HG03097 (cell line): ENCODE measurements around the gene RBBP6.
"Not testable (repeated sequence)": the region's sequence is repeated elsewhere in the genome, so short reads cannot be mapped to it uniquely, and the experiment has no call there.

Experiments
- ATAC-seq: cut with Tn5 transposase; IDR thresholded peaks from one replicate; pipeline ENCODE4 v1.9.1; 2021; ENCODE audit not compliant: unreplicated experiment, low FRiP score

Gene RBBP6, protein sequence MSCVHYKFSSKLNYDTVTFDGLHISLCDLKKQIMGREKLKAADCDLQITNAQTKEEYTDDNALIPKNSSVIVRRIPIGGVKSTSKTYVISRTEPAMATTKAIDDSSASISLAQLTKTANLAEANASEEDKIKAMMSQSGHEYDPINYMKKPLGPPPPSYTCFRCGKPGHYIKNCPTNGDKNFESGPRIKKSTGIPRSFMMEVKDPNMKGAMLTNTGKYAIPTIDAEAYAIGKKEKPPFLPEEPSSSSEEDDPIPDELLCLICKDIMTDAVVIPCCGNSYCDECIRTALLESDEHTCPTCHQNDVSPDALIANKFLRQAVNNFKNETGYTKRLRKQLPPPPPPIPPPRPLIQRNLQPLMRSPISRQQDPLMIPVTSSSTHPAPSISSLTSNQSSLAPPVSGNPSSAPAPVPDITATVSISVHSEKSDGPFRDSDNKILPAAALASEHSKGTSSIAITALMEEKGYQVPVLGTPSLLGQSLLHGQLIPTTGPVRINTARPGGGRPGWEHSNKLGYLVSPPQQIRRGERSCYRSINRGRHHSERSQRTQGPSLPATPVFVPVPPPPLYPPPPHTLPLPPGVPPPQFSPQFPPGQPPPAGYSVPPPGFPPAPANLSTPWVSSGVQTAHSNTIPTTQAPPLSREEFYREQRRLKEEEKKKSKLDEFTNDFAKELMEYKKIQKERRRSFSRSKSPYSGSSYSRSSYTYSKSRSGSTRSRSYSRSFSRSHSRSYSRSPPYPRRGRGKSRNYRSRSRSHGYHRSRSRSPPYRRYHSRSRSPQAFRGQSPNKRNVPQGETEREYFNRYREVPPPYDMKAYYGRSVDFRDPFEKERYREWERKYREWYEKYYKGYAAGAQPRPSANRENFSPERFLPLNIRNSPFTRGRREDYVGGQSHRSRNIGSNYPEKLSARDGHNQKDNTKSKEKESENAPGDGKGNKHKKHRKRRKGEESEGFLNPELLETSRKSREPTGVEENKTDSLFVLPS (N-terminal part only)

DNA sequence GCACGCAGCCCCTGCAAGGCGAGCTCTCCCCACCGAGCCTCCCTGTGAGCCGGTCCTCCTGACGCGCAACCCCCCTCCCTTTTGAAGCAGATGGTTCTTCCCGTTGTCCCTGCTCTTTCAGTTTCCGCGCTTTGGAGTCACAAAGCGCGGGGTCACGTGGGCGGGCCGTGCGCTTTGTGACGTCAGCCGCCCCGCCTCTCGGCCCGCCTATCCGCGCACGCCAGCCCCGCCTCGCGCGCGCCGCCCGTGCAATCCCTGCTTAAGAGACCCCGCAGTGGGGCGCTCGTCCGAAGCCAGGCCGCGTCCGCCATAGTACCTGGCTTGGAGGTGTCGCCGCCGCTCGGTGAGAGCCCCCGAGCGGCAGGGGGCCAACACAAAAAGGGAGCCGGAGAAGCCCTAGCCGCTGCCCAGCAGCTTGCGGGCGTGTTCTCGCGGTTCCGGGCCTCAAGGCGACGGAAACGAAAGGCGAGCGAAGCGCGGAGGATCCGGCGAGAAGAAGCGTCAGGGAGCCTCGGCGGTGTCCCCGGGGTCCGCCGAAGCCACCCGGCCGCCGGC is at the start of gene RBBP6:
Gene RBBP6, plus strand, starts transcription at position 272 of the 555 bp plus-strand sequence. CDS start 1,061 bp downstream, outside the sequence.
- peak; percentile 85 for ATAC-seq

DNA sequence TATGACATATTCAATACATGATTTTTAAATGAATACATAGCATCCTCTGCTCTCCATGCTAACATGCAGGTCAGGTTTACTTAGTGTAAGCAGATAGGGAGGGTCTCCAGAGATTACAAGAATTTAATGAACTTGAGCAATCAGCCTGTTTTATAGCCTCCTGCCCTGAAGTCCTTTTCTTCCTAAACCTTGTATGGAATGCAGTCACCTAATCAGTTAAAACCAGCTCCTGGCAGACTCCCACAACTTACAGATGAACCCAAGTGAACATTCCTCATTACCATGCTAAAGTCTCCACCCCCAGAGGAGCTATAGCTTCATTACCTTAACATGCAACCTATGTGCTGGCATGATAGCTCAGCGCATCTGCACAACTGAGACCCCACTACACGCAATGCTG is 48.5 kb upstream of the RBBP6 start:
- no peak for ATAC-seq

DNA sequence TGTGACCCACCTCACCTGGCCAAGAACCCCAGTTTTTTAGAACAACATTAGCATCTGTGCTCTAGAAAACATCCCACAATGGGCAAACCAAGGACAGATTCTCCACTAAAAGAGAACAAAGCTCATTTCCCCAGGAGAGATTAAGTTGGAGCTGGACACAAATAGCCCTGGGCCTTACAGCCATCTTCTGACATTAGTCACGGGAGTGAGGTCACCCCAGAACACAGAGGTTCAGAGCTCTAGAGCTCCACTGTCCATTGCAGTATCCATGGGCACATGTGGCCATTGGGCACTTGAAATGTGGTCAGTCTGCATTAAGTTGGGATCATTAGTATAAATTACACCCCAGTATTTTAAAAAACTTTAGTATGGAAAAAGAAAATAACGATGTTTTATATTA is 47.6 kb upstream of the RBBP6 start:
- no peak for ATAC-seq

DNA sequence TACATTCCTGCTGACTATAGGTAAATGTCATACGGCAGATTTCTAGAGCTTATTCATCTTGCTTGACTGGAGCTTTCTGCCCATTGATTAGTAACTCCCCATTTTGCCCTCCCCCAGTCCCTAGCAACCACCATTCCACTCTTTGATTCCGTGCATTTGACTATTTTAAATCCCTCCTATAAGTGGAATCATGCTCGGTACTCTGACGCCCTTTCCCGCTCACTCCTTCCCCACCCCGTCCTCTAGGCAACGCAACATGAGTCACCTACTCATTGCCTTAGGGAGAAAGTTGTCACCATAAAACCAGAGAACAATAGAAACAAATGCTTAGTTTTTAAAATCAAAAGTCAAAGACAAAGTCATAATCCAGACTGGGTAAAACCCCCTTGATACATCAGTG is 45.5 kb upstream of the RBBP6 start:
- ATAC-seq: no peak

DNA sequence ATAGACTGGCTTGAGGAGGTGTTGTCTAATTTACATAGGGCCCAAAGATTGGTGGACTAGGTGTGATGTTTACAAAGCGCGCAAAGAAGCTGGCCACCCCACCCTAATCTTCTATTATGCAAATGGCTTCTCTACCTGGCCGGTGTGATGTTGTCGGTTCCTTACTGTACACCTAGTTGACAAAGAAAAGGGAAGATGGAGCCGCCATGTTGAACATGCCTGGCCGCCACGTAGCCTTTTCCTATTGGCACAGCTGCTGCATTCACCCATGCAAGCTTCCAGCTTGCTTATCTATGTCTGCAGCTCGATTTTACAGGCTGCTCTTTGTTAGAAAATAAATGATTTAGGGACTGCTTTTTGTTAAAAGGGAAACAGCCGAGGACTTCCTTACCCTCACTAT is 44.2 kb upstream of the RBBP6 start:
- not testable (repeated sequence) for ATAC-seq

DNA sequence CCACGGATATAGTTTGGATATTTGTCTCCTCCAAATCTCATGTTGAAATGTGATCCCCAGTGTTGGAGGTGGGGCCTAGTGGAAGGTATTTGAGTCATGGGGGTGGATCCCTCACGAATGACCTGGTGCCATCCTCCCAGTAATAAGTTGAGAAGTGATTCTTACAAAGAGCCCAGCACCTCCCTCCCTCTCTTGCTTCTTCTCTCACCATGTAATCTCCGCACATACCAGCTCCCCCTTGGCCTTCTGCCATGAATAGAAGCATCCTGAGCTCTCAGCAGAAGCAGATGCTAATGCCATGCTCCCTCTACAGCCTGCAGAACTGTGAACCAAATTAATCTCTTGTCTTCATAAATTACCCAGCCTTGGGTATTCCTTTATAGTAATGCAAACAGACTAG is 41.9 kb upstream of the RBBP6 start:
- no peak for ATAC-seq

DNA sequence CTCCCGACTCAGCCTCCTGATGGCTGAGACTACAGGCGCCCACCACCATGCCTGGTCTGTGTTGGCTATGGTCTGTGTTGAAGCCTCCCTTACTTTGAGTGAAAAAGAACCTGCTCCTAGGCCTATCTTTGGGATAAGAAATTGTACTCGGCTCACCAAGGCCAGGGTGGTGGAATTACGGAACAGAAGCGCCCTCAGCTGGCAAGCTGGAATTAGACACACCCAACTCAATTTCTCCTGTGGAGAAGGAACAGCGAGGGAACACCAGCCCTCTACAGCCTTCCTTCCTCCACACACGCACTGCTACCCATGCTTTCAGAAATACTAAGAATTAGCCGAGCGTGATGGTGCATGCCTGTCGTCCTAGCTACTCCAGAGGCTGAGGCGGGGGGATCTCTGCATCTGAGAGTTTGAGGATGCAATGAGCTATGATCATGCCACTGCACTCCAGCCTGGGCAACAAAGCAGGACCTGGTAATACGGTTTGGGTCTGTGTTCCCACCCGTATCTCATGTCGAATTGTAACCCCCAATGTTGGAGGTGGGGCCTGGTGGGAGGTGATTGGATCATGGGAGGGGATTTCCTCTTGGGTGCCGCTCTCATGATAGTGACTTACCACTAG is 40.1 kb upstream of the RBBP6 start:
- ATAC-seq: no peak

DNA sequence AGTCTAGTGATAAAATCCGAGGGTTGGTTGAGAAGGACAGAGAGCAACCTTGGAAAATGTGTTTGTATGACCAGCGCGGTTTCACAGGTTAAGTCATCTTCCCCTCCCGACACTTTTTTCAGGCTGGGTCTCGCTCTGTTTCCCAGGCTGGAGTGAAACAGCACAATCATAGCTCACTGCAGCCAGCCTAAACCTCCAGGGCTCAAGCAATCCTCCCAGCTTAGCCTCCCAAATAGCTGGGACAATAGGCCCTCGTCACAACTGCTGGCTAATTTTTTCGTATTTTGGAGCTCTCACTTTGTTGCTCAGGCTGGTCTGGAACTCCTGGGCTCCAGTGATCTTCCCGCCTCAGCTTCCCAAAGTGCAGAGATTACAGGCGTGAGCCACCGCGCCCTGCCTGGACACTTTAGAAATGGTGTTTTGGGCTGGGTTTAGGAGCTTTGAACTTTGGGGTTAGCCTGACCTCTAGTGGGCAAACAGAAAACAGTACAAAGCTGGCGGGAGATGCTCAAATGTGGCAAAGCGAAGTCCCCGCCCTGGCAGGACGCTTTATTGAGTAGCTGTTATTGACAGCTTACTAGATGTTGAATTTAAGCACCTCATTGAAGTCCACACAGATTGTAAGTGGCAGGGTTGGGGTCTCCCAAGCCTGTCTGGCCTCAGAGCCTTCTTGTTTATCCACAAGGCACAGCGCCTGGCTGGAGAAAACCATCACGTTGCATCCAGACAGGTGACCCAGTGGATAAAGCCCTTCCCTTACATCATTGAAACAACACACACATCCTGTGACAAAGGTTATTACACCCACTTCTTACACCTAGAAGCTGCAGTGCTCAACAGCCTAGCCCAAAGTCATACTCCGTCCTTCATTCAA is 34.7 kb upstream of the RBBP6 start:
- no peak for ATAC-seq

DNA sequence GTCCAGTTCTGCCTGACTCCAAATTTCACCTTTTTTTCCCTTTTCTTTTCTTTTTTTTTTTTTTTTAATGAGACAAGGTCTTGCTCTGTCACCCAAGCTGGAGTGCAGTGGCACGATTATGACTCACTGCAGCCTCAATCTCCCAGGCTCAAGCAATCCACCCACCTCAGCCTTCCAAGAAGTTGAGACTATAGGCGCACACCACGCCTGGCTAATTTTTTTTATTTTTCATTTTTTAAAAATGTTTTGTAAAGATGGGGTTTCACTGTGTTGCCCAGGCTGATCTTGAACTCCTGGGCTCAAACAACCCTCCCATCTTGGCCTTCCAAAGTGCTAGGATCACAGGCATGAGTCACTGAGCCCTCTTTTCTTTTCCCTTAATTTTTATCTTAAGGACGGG is 33.4 kb upstream of the RBBP6 start:
- no peak for ATAC-seq

DNA sequence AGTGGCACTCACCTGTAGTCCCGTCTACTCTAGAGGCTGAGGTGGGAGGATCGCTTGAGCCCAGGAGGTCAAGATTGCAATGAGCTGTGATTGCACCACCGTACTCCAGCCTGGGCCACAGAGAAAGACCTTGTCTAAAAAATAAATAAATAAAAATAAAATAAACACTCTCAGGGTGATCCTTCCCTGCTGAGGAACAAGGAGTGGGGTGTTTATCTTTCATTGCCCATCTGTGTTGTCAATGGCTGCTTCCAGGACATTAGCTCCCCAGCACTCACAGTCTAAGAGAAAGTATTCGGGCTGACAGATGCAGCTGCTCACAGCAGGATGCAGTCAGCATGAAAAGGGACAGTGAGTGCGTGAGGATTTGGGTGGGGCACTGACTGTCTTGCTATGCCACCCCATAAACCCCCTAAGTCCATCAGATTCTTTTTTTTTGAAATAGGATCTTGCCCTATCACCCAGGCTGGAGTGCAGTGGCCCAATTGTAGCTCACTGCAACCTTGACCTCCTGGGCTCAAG is 31.3 kb upstream of the RBBP6 start:
- no peak for ATAC-seq

DNA sequence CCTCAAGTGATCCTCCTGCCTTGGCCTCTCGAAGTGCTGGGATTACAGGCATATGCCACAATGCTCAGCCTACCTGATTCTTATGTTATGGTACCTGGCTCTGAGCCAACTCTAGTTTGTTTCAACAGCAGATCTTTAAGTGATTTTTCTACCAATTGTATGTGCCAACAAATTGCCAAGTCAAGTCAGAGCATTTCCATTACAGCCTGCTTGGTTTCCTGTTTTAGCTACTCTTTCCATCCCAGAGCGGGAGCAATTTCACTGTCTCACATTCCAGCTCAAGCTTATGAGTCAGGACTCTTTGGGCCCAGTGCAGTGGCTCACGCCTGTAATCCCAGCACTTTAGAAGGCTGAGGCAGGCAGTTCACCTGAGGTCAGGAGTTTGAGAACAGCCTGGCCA is 30.8 kb upstream of the RBBP6 start:
- no peak for ATAC-seq

DNA sequence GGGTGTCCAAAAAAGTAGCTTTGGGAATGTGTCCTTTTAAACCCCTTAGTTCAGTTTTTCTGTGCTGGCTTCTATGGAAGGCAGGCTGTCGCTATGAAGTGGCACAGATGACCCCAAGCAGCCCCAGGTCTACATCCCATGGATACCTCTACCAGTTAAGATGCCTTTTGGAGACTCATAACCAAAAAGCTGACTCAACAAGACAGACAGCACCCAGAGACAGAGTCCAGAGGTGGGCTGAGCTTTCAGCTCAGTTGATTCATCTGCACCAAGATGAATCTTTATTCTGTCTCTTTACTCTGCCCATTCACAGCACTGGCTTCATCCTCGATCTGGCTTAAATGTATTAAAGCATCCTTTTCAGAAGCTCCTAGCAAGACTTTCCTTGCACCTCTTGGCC is 29.8 kb upstream of the RBBP6 start:
- ATAC-seq: no peak

DNA sequence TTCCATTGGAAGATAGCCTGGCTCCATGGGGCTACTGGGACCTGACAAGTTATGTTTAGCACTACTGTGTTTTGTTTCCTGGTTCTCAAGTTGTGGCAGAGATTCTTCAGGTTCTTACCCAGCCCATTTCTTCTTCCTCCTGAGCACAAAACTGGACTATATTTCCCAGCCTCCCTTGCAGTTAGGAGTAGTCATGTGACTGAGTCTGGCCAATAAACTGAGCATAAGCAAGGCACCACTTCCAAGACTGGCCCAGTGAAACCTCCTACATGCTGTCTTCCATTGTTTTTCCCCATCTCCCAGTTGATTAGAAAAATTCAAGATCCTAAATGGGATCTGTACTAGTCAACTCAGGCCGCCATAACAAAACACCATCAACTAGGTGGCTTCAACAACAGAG is 28.2 kb upstream of the RBBP6 start:
- ATAC-seq: no peak

DNA sequence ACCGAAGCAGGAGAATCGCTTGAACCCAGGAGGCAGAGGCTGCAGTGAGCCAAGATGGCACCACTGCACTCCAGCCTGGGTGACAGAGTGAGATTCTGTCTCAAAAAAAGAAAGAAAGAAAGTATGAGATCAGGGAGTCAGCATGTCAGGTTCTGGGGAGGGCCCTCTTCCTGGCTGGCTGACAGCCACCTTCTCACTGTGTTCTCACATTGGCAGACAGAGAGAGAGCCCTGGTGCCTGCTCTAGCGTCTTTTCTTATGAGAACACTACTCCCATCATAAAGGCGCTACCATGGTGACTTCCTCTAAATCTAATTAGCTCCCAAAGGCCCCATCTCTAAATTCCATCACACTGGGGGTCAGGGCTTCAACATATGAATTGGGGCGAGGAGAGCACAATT is 27.6 kb upstream of the RBBP6 start:
- no peak for ATAC-seq

DNA sequence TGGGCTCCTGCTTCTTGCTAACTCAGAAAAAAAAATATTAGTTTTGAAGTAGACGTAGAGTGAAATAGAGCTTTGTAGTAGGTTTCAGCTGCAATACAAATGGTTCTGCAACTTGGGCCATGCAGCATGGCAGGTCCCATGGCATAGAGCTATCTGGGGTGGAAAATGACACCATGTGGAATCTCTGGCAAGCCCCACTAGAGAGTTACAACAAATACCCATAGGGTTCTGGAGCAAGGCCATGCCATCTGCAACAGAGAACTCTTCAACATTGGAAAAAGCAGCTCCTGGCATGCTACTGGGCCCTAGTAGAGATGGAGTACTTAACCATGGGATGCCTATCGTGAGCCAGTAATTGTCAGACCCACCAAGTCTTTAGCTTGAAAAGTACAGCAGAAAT is 25.3 kb upstream of the RBBP6 start:
- ATAC-seq: no peak

DNA sequence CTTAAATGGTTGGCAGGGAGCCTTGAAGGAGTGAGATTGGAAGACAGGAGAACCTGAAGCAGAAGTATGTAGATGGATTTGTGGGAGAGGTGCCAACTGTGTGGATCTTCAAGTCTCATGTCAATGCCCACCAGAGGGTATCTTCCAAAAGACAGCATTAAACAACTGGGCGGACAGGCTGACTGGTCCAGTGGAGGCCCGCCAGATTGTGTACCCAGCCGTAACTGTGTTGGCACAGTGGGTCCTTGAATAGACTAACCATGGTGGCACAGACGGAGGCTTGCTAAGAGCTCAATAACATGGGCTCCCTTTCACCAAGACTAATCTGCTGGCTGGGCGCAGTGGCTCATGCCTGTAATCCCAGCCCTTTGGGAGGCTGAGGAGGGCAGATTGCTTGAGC is 24.2 kb upstream of the RBBP6 start:
- no peak for ATAC-seq

DNA sequence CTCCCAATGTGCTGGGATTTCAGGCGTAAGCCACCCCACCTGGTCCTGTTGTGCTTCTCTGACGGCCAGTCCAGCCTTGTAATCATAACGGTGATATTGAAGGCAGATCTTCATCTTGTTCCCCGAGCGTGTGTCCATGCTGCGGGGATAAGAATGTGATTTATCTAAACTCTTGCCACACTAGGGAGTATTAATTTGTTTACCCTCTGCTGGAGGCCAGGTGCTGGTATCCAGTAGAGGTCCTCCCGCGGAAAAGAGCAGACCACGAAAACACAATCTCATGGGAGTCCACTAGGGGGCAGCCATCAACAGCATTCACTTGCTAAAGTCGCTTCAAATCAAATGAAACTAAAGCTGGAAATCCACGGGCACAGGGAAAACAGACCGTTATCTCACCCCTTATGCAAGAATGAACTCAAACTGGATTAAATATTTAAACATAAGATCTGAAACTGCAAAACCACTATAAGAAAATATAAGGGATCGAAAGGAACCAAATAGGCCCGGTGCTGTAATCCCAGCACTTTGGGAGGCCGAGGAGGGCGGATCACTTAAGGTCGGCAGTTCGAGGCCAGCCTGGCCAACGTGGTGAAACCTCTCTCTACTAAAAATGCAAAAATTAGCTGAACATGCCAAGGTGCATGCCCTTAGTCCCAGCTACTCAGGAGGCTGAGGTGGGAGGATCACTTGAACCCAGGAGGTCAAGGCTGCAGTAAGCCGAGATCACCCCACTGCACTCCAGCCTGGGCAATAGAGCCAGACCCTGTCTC is 22.3 kb upstream of the RBBP6 start:
- no peak for ATAC-seq

DNA sequence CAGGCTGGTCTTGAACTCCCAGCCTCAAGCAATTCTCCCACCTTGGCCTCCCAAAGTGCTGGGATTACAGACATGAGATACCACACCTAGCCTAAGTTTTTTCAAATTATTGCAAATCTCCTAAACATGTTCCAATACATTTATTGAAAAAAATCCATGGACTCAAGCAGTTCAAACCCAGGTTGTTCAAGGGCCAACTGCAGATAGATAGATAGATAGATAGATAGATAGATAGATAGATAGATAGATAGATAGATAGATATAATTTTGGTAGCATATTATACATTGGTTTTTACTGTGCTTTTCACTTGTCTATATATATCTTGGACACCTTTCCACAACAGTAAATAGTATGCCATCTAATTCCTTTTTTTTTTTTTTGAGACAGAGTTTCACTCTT is 20.9 kb upstream of the RBBP6 start:
- no peak for ATAC-seq

DNA sequence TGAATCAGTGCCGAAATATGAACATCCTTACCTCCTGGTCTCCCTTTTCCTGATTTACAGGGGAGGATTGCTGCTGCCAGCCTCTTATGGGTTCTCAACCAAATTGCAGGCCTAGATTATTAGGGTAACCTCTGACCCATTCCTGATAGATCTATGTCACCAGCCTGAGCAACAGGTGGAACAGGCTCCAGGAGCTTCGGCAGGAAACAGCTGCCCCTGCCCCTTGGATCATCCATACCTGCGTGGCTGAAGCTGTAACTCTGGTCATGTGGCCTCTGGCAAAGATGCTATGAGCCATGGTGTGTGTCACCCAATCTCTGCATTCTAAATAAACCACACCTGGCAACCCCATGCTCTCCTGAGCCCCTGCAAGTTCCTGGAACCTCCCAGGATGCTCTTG is 18.4 kb upstream of the RBBP6 start:
- no peak for ATAC-seq
